Loucy (cell line): ENCODE results near the gene HSPG2.

Source experiments
- H2AFZ ChIP-seq: fragments of 200-600 bp; sonication (generic); 2 replicates; pipeline ENCODE4 v1.6.0; 2016; ENCODE audit warnings: antibody characterized with exemption, mild to moderate bottlenecking, low read length, moderate library complexity
- H3F3A ChIP-seq: fragments of 200-600 bp; 2 replicates; pipeline ENCODE4 v1.6.0; 2016; ENCODE audit warnings: antibody characterized with exemption, low read depth, mild to moderate bottlenecking
- H3K27me3 ChIP-seq: fragments of 200-600 bp; sonication (generic); 2 replicates; pipeline ENCODE4 v1.6.1; 2014; ENCODE audit warnings: low read length, mild to moderate bottlenecking; ENCODE audit not compliant: insufficient read depth, poor library complexity, severe bottlenecking
- H3K36me3 ChIP-seq: fragments of 200-600 bp; sonication (generic); 2 replicates; pipeline ENCODE4 v1.6.1; 2016; ENCODE audit warnings: low read length; ENCODE audit not compliant: insufficient read depth
- H3K4me1 ChIP-seq: fragments of 200-600 bp; sonication (generic); 2 replicates; pipeline ENCODE4 v1.5.1; 2014; ENCODE audit warnings: low read length, mild to moderate bottlenecking; ENCODE audit not compliant: insufficient read depth, poor library complexity, severe bottlenecking
- H3K4me2 ChIP-seq: fragments of 200-600 bp; sonication (generic); 2 replicates; pipeline ENCODE4 v1.6.0; 2014; ENCODE audit warnings: antibody characterized with exemption, low read length, low read depth, mild to moderate bottlenecking; ENCODE audit not compliant: poor library complexity, severe bottlenecking
- H3K4me3 ChIP-seq: fragments of 200-600 bp; sonication (generic); 2 replicates; pipeline ENCODE4 v1.5.1; 2014; ENCODE audit warnings: low read length, mild to moderate bottlenecking, mixed read lengths; ENCODE audit not compliant: poor library complexity, severe bottlenecking
- H3K79me2 ChIP-seq: fragments of 200-600 bp; sonication (generic); 2 replicates; pipeline ENCODE4 v1.6.1; 2014; ENCODE audit warnings: low read length; ENCODE audit not compliant: insufficient read depth
- H3K9ac ChIP-seq: fragments of 200-600 bp; sonication (generic); 2 replicates; pipeline ENCODE4 v1.6.0; 2014; ENCODE audit warnings: mild to moderate bottlenecking, low read depth, low read length, moderate library complexity; ENCODE audit not compliant: poor library complexity, severe bottlenecking
- H3K9me2 ChIP-seq: fragments of 200-600 bp; sonication (generic); replicated peaks from 2 replicates; pipeline ENCODE4 v1.6.1; 2016; ENCODE audit warnings: low read depth, low read length, mixed read lengths
- H3K9me3 ChIP-seq: fragments of 200-600 bp; sonication (generic); 2 replicates; pipeline ENCODE4 v1.6.1; 2014; ENCODE audit warnings: mild to moderate bottlenecking, antibody characterized with exemption, low read length, low read depth; ENCODE audit not compliant: insufficient read depth
- H4K20me1 ChIP-seq: fragments of 200-600 bp; sonication (generic); 2 replicates; pipeline ENCODE4 v1.6.0; 2014; ENCODE audit warnings: antibody characterized with exemption, low read length, mild to moderate bottlenecking; ENCODE audit not compliant: insufficient read depth, poor library complexity, severe bottlenecking
- EZH2phosphoT487 ChIP-seq: fragments of 200-600 bp; IDR thresholded peaks from 2 replicates; pipeline ENCODE4 v1.6.1; 2018; ENCODE audit warnings: antibody characterized with exemption, mild to moderate bottlenecking, moderate library complexity, borderline replicate concordance
- TF ChIP-seq, protein P1 (sequence below): fragments of 200-600 bp; sonication (generic); conservative IDR thresholded peaks from 2 replicates; pipeline ENCODE4 v1.5.1; 2014; ENCODE audit warnings: mild to moderate bottlenecking, antibody characterized with exemption, low read length

HSPG2 gene

DNA sequence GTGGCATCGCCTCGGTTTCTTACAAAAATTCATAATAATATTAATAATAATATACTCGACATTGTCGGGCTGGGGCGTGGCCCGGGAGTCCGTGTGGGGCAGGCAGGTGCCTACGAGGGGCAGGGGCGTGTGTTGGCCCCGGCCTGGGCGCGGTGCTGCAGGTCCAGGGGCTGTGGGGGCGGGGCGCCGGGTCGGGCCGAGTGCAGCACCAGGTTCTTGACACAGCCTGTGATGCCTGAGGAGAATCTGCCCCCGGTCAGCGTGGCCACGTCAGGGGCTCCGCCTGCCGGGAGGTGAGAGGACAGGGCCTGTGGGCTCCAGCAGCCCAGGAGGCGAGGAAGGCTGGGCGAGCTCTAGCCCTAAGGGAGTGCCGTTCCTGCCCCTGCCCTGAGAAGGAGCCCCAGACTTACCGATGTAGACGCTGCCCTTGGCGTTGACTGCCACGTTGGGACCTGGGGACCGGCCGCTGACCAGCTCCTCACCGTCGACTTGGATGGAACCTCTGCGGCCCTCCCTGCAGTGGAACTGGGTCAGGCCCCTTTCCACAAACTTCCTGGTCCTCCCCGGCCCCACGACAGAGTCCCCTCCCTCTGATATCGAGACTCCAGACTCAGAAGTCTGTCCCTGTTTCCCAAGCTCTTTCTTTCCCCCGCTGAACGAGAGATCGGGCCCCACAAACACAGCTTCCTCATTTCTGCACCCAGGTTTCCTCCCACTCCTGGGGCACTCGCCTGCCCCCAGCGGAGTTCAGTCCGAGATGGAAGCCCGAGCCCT is 113.7 kb downstream of the HSPG2 start:
- no peaks in the 10 kb centered on the region for H3K9me2 ChIP-seq
- TF ChIP-seq, protein P1, sequence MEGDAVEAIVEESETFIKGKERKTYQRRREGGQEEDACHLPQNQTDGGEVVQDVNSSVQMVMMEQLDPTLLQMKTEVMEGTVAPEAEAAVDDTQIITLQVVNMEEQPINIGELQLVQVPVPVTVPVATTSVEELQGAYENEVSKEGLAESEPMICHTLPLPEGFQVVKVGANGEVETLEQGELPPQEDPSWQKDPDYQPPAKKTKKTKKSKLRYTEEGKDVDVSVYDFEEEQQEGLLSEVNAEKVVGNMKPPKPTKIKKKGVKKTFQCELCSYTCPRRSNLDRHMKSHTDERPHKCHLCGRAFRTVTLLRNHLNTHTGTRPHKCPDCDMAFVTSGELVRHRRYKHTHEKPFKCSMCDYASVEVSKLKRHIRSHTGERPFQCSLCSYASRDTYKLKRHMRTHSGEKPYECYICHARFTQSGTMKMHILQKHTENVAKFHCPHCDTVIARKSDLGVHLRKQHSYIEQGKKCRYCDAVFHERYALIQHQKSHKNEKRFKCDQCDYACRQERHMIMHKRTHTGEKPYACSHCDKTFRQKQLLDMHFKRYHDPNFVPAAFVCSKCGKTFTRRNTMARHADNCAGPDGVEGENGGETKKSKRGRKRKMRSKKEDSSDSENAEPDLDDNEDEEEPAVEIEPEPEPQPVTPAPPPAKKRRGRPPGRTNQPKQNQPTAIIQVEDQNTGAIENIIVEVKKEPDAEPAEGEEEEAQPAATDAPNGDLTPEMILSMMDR = no peak
- no peak for TF ChIP-seq EZH2phosphoT487
- H4K20me1 ChIP-seq = no peaks in the 10 kb centered on the region
- no peaks in the 10 kb centered on the region for H3F3A ChIP-seq
- H2AFZ ChIP-seq = no peak overlapping the region
- no peak overlapping the region for H3K9ac ChIP-seq
- H3K4me3 ChIP-seq = no peak overlapping the region
- no peaks in the 10 kb centered on the region for H3K27me3 ChIP-seq
- no peak overlapping the region for H3K4me2 ChIP-seq
- H3K4me1 ChIP-seq = no peaks in the 10 kb centered on the region
- no peaks in the 10 kb centered on the region for H3K36me3 ChIP-seq
- H3K9me3 ChIP-seq = no peaks in the 10 kb centered on the region
- H3K79me2 ChIP-seq = no peaks in the 10 kb centered on the region

DNA sequence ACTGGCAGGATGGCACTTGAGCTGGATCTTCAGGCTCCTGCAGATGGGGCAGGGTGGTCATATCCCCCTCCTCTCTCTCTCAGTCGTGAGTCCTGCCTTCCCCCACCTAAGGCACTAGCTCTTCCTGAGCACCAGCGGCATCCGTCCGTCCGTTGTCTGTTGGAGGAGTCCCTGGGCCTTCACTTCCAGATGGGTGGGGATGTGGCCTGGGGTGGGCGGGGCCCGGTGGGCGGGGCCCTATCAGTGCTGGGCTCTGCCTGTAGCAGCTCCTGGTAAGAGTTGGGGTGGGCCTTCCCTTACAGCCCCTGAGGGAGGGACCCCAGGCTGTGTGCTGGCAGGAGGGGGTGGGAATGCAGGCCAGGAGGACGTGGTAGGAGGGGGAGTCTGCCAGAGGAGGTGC is 114.8 kb downstream of the HSPG2 start:
- no peak overlapping the region for H2AFZ ChIP-seq
- H3K27me3 ChIP-seq = no peaks in the 10 kb centered on the region
- H3K4me2 ChIP-seq = no peak overlapping the region
- H3K9ac ChIP-seq = no peak overlapping the region
- no peaks in the 10 kb centered on the region for H4K20me1 ChIP-seq
- H3K79me2 ChIP-seq = no peaks in the 10 kb centered on the region
- no peaks in the 10 kb centered on the region for H3F3A ChIP-seq
- H3K9me2 ChIP-seq = no peaks in the 10 kb centered on the region
- H3K9me3 ChIP-seq = no peaks in the 10 kb centered on the region
- no peak for TF ChIP-seq EZH2phosphoT487
- TF ChIP-seq, protein P1 = no peak
- no peak overlapping the region for H3K4me3 ChIP-seq
- H3K36me3 ChIP-seq = no peaks in the 10 kb centered on the region
- H3K4me1 ChIP-seq = no peaks in the 10 kb centered on the region

DNA sequence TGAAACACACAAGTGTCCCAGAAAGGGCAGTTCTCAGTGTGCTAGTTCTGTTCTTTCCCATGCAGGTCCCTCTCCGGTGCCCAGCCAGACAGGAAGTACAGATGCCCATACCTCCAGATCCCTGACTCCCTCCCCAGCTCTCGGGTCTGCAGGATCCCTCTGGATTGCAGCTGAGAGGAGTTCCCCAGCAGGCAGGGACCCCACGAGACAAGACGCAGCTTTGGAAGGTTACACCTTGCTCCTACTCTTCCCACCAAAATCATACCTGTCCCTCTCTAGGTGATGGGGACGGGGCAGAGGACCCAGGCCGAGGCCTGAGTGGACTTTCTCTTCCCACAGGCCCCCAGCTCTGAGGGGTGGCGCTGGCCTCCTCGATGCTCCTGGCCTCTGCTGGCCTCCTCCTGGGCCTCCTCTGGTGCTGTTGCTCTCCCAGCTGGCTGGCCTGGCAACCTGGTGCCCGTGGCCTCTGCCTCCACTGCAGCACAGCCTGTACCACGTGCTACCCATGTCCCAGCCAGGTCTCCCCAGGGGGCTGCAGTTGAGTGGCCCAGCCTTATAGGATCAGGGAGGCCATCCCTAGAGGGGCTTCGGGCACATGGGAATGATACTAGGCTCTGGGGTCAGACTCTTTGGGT is 115.6 kb downstream of the HSPG2 start:
- no peaks in the 10 kb centered on the region for H3F3A ChIP-seq
- no peak overlapping the region for H3K4me2 ChIP-seq
- no peaks in the 10 kb centered on the region for H3K36me3 ChIP-seq
- no peaks in the 10 kb centered on the region for H3K27me3 ChIP-seq
- no peak for TF ChIP-seq EZH2phosphoT487
- TF ChIP-seq, protein P1 = no peak
- H3K4me3 ChIP-seq = no peak overlapping the region
- no peaks in the 10 kb centered on the region for H3K4me1 ChIP-seq
- no peaks in the 10 kb centered on the region for H3K9me2 ChIP-seq
- H3K9ac ChIP-seq = no peak overlapping the region
- H3K9me3 ChIP-seq = no peaks in the 10 kb centered on the region
- H2AFZ ChIP-seq = no peak overlapping the region
- no peaks in the 10 kb centered on the region for H3K79me2 ChIP-seq
- H4K20me1 ChIP-seq = no peaks in the 10 kb centered on the region
